K562 (cell line): Measurements from ENCODE around the gene WDR83. TPM values are rescaled to one million over a fixed set of nuclear protein-coding genes. Genes with fewer than 3 reads are reported as not detected.

ENCODE experiments used
- ELF2 ChIP-seq: fragments of 250-450 bp; sonication (Bioruptor Pico); IDR thresholded peaks from 2 replicates; pipeline ENCODE4 v1.5.0; 2021; ENCODE audit warnings: mild to moderate bottlenecking
- GABPA ChIP-seq: fragments of 200-800 bp; sonication (Bioruptor generic); conservative IDR thresholded peaks from 2 replicates; pipeline ENCODE4 v1.6.1; 2016; ENCODE audit warnings: low read depth, missing genetic modification characterization, missing compliant biosample characterization
- HNRNPK ChIP-seq: fragments of 200-400 bp; formaldehyde crosslinking; IDR thresholded peaks from one replicate; pipeline ENCODE4 v1.6.1; 2018; ENCODE audit warnings: mild to moderate bottlenecking, low read depth, low read length; ENCODE audit not compliant: poor library complexity, severe bottlenecking
- JUN ChIP-seq, 2 experiments: sonication (generic) in 1 of 2; formaldehyde crosslinking in 1 of 2; IDR thresholded peaks; 2 replicates each; pipeline versions ENCODE4 v1.6.1 to v1.8.0; 2012 to 2022; ENCODE audit warnings: borderline replicate concordance in 2 of 2, mild to moderate bottlenecking in 2 of 2, improper control_type of control experiment in 1 of 2, low read depth in 1 of 2, low read length in 1 of 2, missing genetic modification reagents in 1 of 2
- POLR3A ChIP-seq: IDR thresholded peaks from 2 replicates; pipeline ENCODE4 v1.6.1; 2011; ENCODE audit warnings: borderline replicate concordance, mild to moderate bottlenecking, moderate library complexity; ENCODE audit not compliant: insufficient read length, insufficient read depth; ENCODE audit errors: extremely low read depth
- ZFPM2 ChIP-seq: fragments of 250-450 bp; sonication (Bioruptor Pico); IDR thresholded peaks from 2 replicates; pipeline ENCODE4 v1.5.1; 2022; ENCODE audit warnings: mild to moderate bottlenecking
- ZNF436 ChIP-seq: fragments of 250-450, 450-650 bp; sonication (Bioruptor Pico); formaldehyde crosslinking; IDR thresholded peaks from 2 replicates; pipeline ENCODE4 v1.7.0; 2020; ENCODE audit warnings: mild to moderate bottlenecking
- ZNF707 ChIP-seq: fragments of 250-450 bp; sonication (Bioruptor Pico); conservative IDR thresholded peaks from 2 replicates; pipeline ENCODE4 v1.8.0; 2022; ENCODE audit warnings: inconsistent platforms, mild to moderate bottlenecking, moderate library complexity
- ZNF717 ChIP-seq: fragments of 250-450 bp; sonication (Bioruptor Pico); IDR thresholded peaks from 2 replicates; pipeline ENCODE4 v1.5.0; 2021
- ZNF75A ChIP-seq: fragments of 450-650 bp; formaldehyde crosslinking; IDR thresholded peaks from 2 replicates; pipeline ENCODE4 v1.4.0; 2020; ENCODE audit warnings: mild to moderate bottlenecking
- ZNF766 ChIP-seq: fragments of 200-800 bp; sonication (Bioruptor generic); conservative IDR thresholded peaks from 2 replicates; pipeline ENCODE4 v1.6.1; 2016; ENCODE audit warnings: missing genetic modification characterization, missing compliant biosample characterization
- polyA plus RNA-seq, 8 experiments: library from polyadenylated mRNA; depleted of rRNA in 4 of 8; stranded (reverse) in 5 of 8; unstranded in 3 of 8; fragments of >200 nt; fragmentation: Nextera tagmentation in 2 of 8; fragmentation: Illumina TruSeq in 1 of 8; extraction: Ambion mirVana in 2 of 8; extraction: Trizol in 1 of 8; gene quantifications; 2 replicates each; pipeline versions ENCODE4 v1.2.1 to v1.2.3, GENCODE V29; 2011 to 2014; ENCODE audit warnings: inconsistent platforms in 1 of 8, missing spikeins in 1 of 8
- total RNA-seq, 7 experiments: library from RNA; depleted of rRNA in 6 of 7; stranded (reverse); fragments of >200 nt in 6 of 7; fragmentation: Illumina TruSeq in 2 of 7; extraction: Trizol in 2 of 7; gene quantifications; 2 replicates each; pipeline versions ENCODE4 v1.2.1 to v1.2.3, GENCODE V29; 2011 to 2021; ENCODE audit warnings: low replicate concordance in 1 of 7
- TF ChIP-seq, protein P1 (sequence below), 2 experiments: fragments of 450-650 bp in 1 of 2; sonication (generic) in 1 of 2; formaldehyde crosslinking; conservative IDR thresholded peaks; 2 replicates each; pipeline versions ENCODE4 v1.4.0 to v1.8.1; 2020 to 2022; ENCODE audit warnings: mild to moderate bottlenecking in 1 of 2, missing genetic modification reagents in 1 of 2
- TF ChIP-seq, protein P2 (sequence below): sonication (generic); formaldehyde crosslinking; IDR thresholded peaks from 2 replicates; pipeline ENCODE4 v1.8.1; 2022; ENCODE audit warnings: missing genetic modification reagents
- TF ChIP-seq, protein P3 (sequence below): fragments of 450-650 bp; IDR thresholded peaks from 2 replicates; pipeline ENCODE4 v1.6.1; 2018; ENCODE audit warnings: mild to moderate bottlenecking, low read depth; ENCODE audit not compliant: partially characterized antibody
- TF ChIP-seq, protein P4 (sequence below), 2 experiments: fragments of 450-650 bp; IDR thresholded peaks; 2 replicates each; pipeline ENCODE4 v1.6.1; 2018; ENCODE audit warnings: mild to moderate bottlenecking in 2 of 2, low read depth in 1 of 2; ENCODE audit not compliant: partially characterized antibody in 2 of 2

Gene WDR83
- total and polyA plus RNA-seq, 9 of the 15 experiments (the other 6 are each of a cell fraction or from before 2014, with no cell fraction given), result 0.52 to 21.3 (median 4.2) TPM

DNA sequence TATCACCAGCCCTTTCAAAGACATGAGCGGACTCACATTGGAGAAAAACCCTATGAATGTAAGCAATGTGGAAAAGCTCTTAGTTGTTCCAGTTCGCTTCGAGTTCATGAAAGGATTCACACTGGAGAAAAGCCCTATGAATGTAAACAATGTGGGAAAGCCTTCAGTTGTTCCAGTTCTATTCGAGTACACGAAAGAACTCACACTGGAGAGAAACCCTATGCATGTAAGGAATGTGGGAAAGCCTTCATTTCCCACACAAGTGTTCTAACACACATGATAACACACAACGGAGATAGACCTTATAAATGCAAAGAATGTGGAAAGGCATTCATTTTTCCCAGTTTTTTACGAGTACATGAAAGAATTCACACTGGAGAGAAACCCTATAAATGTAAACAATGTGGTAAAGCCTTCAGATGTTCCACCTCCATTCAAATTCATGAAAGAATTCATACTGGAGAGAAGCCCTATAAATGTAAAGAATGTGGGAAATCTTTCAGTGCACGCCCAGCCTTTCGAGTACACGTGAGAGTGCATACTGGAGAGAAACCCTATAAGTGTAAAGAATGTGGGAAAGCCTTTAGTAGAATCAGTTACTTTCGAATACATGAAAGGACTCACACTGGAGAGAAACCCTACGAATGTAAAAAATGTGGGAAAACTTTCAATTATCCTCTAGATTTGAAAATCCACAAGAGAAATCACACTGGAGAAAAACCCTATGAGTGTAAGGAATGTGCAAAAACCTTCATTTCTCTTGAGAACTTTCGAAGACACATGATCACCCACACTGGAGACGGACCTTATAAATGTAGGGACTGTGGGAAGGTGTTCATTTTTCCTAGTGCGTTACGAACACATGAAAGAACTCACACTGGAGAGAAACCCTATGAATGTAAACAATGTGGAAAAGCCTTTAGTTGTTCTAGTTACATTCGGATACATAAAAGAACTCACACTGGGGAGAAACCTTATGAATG, 38.3 kb upstream of the WDR83 start (continued):
- no peak for TF ChIP-seq ZFPM2
- peak; percentile 99 for TF ChIP-seq ZNF75A (CRISPR knock-in tag)
- no peak for TF ChIP-seq ZNF707 (CRISPR knock-in tag)
- TF ChIP-seq, protein P1, sequence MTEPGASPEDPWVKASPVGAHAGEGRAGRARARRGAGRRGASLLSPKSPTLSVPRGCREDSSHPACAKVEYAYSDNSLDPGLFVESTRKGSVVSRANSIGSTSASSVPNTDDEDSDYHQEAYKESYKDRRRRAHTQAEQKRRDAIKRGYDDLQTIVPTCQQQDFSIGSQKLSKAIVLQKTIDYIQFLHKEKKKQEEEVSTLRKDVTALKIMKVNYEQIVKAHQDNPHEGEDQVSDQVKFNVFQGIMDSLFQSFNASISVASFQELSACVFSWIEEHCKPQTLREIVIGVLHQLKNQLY (CRISPR knock-in tag; conservative IDR thresholded peaks at IDR 0.05), result no peak
- no peak for TF ChIP-seq HNRNPK
- TF ChIP-seq, protein P2, sequence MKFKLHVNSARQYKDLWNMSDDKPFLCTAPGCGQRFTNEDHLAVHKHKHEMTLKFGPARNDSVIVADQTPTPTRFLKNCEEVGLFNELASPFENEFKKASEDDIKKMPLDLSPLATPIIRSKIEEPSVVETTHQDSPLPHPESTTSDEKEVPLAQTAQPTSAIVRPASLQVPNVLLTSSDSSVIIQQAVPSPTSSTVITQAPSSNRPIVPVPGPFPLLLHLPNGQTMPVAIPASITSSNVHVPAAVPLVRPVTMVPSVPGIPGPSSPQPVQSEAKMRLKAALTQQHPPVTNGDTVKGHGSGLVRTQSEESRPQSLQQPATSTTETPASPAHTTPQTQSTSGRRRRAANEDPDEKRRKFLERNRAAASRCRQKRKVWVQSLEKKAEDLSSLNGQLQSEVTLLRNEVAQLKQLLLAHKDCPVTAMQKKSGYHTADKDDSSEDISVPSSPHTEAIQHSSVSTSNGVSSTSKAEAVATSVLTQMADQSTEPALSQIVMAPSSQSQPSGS (CRISPR knock-in tag), result no peak
- 0 out of 2 replicates have a peak, but pooled peaks have one; percentile 22 for TF ChIP-seq JUN (IDR thresholded peaks at IDR 0.05; ENCODE audit: borderline replicate concordance, low read depth, low read length)
- no peak for TF ChIP-seq JUN (CRISPR knock-in tag; IDR thresholded peaks at IDR 0.05; ENCODE audit: borderline replicate concordance)
- no peak for TF ChIP-seq POLR3A
- TF ChIP-seq ZNF717 (CRISPR knock-in tag), result no peak
- 0 out of 2 replicates have a peak, but pooled peaks have one; percentile 39 for TF ChIP-seq ZNF766 (CRISPR knock-in tag)
- TF ChIP-seq GABPA (tag), result no peak
- TF ChIP-seq ZNF436 (CRISPR knock-in tag), result no peak
- TF ChIP-seq, protein P3, sequence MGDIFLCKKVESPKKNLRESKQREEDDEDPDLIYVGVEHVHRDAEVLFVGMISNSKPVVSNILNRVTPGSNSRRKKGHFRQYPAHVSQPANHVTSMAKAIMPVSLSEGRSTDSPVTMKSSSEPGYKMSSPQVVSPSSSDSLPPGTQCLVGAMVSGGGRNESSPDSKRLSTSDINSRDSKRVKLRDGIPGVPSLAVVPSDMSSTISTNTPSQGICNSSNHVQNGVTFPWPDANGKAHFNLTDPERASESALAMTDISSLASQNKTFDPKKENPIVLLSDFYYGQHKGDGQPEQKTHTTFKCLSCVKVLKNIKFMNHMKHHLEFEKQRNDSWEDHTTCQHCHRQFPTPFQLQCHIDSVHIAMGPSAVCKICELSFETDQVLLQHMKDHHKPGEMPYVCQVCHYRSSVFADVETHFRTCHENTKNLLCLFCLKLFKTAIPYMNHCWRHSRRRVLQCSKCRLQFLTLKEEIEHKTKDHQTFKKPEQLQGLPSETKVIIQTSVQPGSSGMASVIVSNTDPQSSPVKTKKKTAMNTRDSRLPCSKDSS, result peak; percentile 95
- TF ChIP-seq ELF2 (CRISPR knock-in tag), result no peak
- TF ChIP-seq, protein P4, sequence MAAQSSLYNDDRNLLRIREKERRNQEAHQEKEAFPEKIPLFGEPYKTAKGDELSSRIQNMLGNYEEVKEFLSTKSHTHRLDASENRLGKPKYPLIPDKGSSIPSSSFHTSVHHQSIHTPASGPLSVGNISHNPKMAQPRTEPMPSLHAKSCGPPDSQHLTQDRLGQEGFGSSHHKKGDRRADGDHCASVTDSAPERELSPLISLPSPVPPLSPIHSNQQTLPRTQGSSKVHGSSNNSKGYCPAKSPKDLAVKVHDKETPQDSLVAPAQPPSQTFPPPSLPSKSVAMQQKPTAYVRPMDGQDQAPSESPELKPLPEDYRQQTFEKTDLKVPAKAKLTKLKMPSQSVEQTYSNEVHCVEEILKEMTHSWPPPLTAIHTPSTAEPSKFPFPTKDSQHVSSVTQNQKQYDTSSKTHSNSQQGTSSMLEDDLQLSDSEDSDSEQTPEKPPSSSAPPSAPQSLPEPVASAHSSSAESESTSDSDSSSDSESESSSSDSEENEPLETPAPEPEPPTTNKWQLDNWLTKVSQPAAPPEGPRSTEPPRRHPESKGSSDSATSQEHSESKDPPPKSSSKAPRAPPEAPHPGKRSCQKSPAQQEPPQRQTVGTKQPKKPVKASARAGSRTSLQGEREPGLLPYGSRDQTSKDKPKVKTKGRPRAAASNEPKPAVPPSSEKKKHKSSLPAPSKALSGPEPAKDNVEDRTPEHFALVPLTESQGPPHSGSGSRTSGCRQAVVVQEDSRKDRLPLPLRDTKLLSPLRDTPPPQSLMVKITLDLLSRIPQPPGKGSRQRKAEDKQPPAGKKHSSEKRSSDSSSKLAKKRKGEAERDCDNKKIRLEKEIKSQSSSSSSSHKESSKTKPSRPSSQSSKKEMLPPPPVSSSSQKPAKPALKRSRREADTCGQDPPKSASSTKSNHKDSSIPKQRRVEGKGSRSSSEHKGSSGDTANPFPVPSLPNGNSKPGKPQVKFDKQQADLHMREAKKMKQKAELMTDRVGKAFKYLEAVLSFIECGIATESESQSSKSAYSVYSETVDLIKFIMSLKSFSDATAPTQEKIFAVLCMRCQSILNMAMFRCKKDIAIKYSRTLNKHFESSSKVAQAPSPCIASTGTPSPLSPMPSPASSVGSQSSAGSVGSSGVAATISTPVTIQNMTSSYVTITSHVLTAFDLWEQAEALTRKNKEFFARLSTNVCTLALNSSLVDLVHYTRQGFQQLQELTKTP (IDR thresholded peaks at IDR 0.05; ENCODE audit: low read depth in 1 of 2, partially characterized antibody in 2 of 2), result peak in 1 of 2 experiments; percentile 27
